PC-9 (cell line): ENCODE data around the gene AMBRA1. TPM values are rescaled to one million over a fixed set of nuclear protein-coding genes. Genes with fewer than 3 reads are reported as not detected.

Source experiments
- BruUV-seq: library from RNA; stranded (reverse); fragments of 400-500 nt; replicated peaks from 2 replicates; lab custom pipeline; 2021; lab: Mats Ljungman, UMichigan
- CTCF ChIA-PET: fragments of 300-600 bp; sonication (Branson Sonifier 250); formaldehyde crosslinking; loops from one replicate; lab custom pipeline; 2022; ENCODE audit warnings: antibody characterized with exemption; lab: Charles Lee
- POLR2A ChIA-PET: fragments of 300-600 bp; sonication (Branson Sonifier 250); formaldehyde crosslinking; loops from one replicate; lab custom pipeline; 2022; ENCODE audit warnings: antibody characterized with exemption; ENCODE audit not compliant: unreplicated experiment; lab: Charles Lee
- DNase-seq, 2 experiments: peaks; one replicate each; pipeline versions ENCODE4 v3.0.0 to v3.0.0-alpha.2; 2015 to 2022; ENCODE audit warnings: mixed read lengths in 1 of 2
- H2AFZ ChIP-seq: fragments of 200-600 bp; sonication (generic); 2 replicates; pipeline ENCODE4 v1.8.1; 2017; ENCODE audit warnings: antibody characterized with exemption
- H3F3A ChIP-seq: fragments of 200-600 bp; sonication (generic); 2 replicates; pipeline ENCODE4 v1.8.1; 2017; ENCODE audit warnings: antibody characterized with exemption, mild to moderate bottlenecking, low read depth; ENCODE audit not compliant: insufficient read depth
- H3K27ac ChIP-seq: fragments of 200-600 bp; sonication (generic); 2 replicates; pipeline ENCODE4 v1.6.1; 2016; ENCODE audit warnings: mixed run types
- H3K27me3 ChIP-seq: fragments of 200-600 bp; sonication (generic); 2 replicates; pipeline ENCODE4 v1.6.1; 2016; ENCODE audit warnings: low read depth, mixed run types; ENCODE audit not compliant: insufficient read depth
- H3K36me3 ChIP-seq: fragments of 200-600 bp; sonication (generic); 2 replicates; pipeline ENCODE4 v1.6.1; 2016; ENCODE audit warnings: low read depth, mixed run types
- H3K4me1 ChIP-seq: fragments of 200-600 bp; sonication (generic); replicated peaks from 2 replicates; pipeline ENCODE4 v1.6.1; 2016; ENCODE audit warnings: mixed run types; ENCODE audit not compliant: insufficient read depth
- H3K4me2 ChIP-seq: fragments of 200-600 bp; sonication (generic); 2 replicates; pipeline ENCODE4 v1.6.1; 2017; ENCODE audit warnings: mixed run types
- H3K4me3 ChIP-seq: fragments of 200-600 bp; sonication (generic); 2 replicates; pipeline ENCODE4 v1.6.1; 2016; ENCODE audit warnings: mixed run types
- H3K79me2 ChIP-seq: fragments of 200-600 bp; sonication (generic); 2 replicates; pipeline ENCODE4 v1.6.1; 2017; ENCODE audit warnings: low read depth, mixed run types
- H3K9me2 ChIP-seq: fragments of 200-600 bp; sonication (generic); 2 replicates; pipeline ENCODE4 v1.8.1; 2017; ENCODE audit warnings: mild to moderate bottlenecking; ENCODE audit not compliant: insufficient read depth
- H3K9me3 ChIP-seq: fragments of 200-600 bp; sonication (generic); 2 replicates; pipeline ENCODE4 v1.8.1; 2016; ENCODE audit warnings: low read depth; ENCODE audit not compliant: insufficient read depth
- H4K20me1 ChIP-seq: fragments of 200-600 bp; sonication (generic); 2 replicates; pipeline ENCODE4 v1.8.1; 2017; ENCODE audit not compliant: insufficient read depth
- CTCF ChIP-seq: fragments of 200-600 bp; sonication (generic); conservative IDR thresholded peaks from 2 replicates; pipeline ENCODE4 v1.6.1; 2017; ENCODE audit warnings: mixed run types, antibody characterized with exemption, mild to moderate bottlenecking, moderate library complexity
- EZH2 ChIP-seq: fragments of 200-600 bp; sonication (generic); IDR thresholded peaks from 2 replicates; pipeline ENCODE4 v1.8.0; 2017; ENCODE audit warnings: antibody characterized with exemption, low read depth
- intact Hi-C: fragments of 100-400 bp; cut with micrococcal nuclease; formaldehyde crosslinking; loops from one replicate; pipeline ENCODE4 v1.10.0; 2022; ENCODE audit not compliant: unreplicated experiment
- total RNA-seq: library from RNA; stranded (reverse); gene quantifications from 2 replicates; pipeline ENCODE4 v1.2.3, GENCODE V29; 2021

AMBRA1 gene
- total RNA-seq, 1 experiment from 2014 or later, result 41.4 TPM

GRCh38 chr11:46431211-46431610 lies 162.6 kb downstream of the AMBRA1 start:
- BruUV-seq, result no TSS peak
- H3K27ac ChIP-seq, result no peak overlapping the region
- CTCF ChIA-PET, result interaction anchor here (0.6 kb wide), 2 partner anchors 12 to 135 kb away, joined by 3 read pairs; no protein-coding TSS in a partner anchor

DNA sequence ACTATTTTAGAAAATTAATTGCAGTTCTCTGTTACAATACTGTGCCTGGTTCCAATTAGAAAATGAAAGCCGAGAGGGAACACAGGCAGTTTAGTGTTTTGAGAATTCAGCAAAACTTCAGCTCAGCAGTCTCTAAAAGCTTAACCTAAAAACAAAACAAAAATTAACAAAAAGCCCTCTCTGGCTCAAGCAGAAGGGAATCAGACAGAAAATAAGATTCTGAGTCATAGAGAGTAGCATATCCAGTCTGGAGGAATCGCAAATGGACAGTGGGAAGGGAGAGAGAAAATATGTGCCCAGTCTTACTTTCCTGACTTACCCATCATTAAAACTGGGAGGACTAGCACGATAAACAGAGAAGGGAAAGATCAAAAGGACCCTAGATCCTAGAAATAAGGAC lies 164.1 kb downstream of the AMBRA1 start:
- Histone ChIP-seq H3F3A (no peaks in the 10 kb centered on the region), H2AFZ (no peak overlapping the region), H3K9me2 (no peaks in the 10 kb centered on the region), H3K27ac (no peak overlapping the region), H3K4me2 (no peak overlapping the region), H3K79me2 (no peaks in the 10 kb centered on the region), H3K4me1 (no peaks in the 10 kb centered on the region), H3K27me3 (no peaks in the 10 kb centered on the region), H3K36me3 (peaks cover 19% of the 10 kb centered on the region; the same call in 1 of the 2 replicates), H4K20me1 (0 out of 2 replicates have a peak, but pooled peaks cover 4% of the 10 kb centered on the region), H3K4me3 (no peak overlapping the region), H3K9me3 (no peaks in the 10 kb centered on the region)
- no TSS peak for BruUV-seq
- intact Hi-C loops, result no loop called here
- CTCF ChIA-PET, result no interaction called here
- POLR2A ChIA-PET, result no interaction called here
- DNase-seq, result no peak
- TF ChIP-seq EZH2 (no peak), CTCF (no peak)

More at GRCh38 chr11:46431211-46431610, 162.6 kb downstream of the AMBRA1 start:
- H3K4me2 ChIP-seq, result no peak overlapping the region
- no peaks in the 10 kb centered on the region for H3K9me3 ChIP-seq
- H3K79me2 ChIP-seq, result no peaks in the 10 kb centered on the region
- H4K20me1 ChIP-seq, result peaks cover 4% of the 10 kb centered on the region; the same call in 1 of the 2 replicates
- POLR2A ChIA-PET, result no interaction called here
- no peaks in the 10 kb centered on the region for H3K4me1 ChIP-seq
- H3K36me3 ChIP-seq, result peaks cover 19% of the 10 kb centered on the region; the same call in 1 of the 2 replicates
- no peaks in the 10 kb centered on the region for H3K27me3 ChIP-seq
- intact Hi-C loops, result no loop called here
- H3K4me3 ChIP-seq, result no peak overlapping the region
- DNase-seq, result no peak
- TF ChIP-seq EZH2 (no peak), CTCF (no peak)
- no peaks in the 10 kb centered on the region for H3K9me2 ChIP-seq
- no peaks in the 10 kb centered on the region for H3F3A ChIP-seq
- H2AFZ ChIP-seq, result no peak overlapping the region

DNA sequence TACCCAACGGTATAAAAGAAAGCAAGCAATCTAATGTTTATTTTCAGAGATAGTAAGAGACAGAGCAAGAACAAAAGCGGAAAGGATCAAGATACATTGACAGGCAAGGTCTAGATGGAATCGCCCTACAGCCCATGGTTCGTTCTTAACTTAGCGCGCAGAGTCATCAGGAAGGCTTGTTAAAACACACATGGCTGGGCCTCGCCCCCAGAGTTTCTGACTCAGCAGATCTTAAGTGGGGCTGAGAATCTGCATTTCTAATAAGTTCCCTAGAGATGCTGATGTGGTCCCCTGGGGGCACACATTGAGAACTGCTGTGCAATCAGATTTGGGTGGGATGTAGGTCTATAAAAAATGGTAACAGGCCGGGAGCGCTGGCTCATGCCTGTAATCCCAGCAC lies 166.5 kb downstream of the AMBRA1 start:
- BruUV-seq, result no TSS peak
- Histone ChIP-seq H3K27ac (no peak overlapping the region), H3K4me1 (no peaks in the 10 kb centered on the region), H3K36me3 (peaks cover 8% of the 10 kb centered on the region; the same call in 1 of the 2 replicates), H3K9me3 (no peaks in the 10 kb centered on the region), H3K9me2 (no peaks in the 10 kb centered on the region), H3K4me2 (no peak overlapping the region), H3K4me3 (no peak overlapping the region), H3F3A (no peaks in the 10 kb centered on the region), H4K20me1 (0 out of 2 replicates have a peak, but pooled peaks cover 2% of the 10 kb centered on the region), H3K27me3 (no peaks in the 10 kb centered on the region), H2AFZ (no peak overlapping the region), H3K79me2 (no peaks in the 10 kb centered on the region)
- POLR2A ChIA-PET, result no interaction called here
- TF ChIP-seq EZH2 (no peak), CTCF (no peak)
- no peak for DNase-seq
- CTCF ChIA-PET, result no interaction called here
- intact Hi-C loops, result no loop called here
